ENCODE measurements around the gene COL8A2. TPM values are rescaled to one million over a fixed set of nuclear protein-coding genes. Genes with fewer than 3 reads are reported as not detected.

The COL8A2 gene
- total RNA-seq, 1 donor from 2014 or later: 2.7 TPM

DNA sequence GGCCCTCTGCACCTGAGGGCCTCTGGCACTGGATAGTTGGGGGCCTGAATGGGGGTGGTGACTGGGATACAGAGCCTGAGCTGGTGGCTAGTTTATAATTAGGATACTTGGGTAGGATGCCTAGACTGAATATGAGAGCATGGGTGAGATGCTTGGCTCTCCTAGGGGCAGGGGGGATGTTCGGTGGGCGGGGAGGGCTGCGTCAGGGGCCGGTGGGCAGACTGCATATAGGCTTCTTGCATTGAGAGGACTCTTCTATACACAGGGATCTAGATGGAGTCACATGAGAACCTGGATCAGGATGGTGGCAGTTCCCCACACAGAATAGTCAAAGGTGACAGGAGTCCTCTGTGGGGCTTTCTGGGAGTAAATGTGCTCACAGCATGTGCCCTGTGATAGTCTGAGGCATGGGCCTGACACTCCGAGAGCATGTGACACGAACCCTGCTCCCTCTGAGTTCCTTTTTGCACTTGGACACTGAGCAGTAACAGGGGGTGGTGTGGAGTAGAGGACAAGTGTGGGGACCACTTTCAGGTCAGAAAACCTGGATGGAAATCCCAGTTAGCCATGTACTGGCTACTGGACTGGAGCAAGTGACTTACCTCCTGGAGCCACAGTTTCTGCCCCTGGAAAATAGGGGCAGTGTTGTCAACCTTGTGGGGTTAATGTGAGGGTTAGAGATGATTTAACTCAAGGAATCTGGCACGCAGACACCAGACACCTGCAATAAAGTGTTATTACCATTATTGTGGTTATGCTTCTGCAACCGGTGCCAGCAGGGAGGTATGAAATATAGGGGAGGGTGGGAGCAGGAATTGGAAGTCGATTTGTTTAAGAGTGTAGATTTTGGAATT is 33.2 kb upstream of the COL8A2 start:
- DNase-seq (ENCODE audit: low read depth): no peak

DNA sequence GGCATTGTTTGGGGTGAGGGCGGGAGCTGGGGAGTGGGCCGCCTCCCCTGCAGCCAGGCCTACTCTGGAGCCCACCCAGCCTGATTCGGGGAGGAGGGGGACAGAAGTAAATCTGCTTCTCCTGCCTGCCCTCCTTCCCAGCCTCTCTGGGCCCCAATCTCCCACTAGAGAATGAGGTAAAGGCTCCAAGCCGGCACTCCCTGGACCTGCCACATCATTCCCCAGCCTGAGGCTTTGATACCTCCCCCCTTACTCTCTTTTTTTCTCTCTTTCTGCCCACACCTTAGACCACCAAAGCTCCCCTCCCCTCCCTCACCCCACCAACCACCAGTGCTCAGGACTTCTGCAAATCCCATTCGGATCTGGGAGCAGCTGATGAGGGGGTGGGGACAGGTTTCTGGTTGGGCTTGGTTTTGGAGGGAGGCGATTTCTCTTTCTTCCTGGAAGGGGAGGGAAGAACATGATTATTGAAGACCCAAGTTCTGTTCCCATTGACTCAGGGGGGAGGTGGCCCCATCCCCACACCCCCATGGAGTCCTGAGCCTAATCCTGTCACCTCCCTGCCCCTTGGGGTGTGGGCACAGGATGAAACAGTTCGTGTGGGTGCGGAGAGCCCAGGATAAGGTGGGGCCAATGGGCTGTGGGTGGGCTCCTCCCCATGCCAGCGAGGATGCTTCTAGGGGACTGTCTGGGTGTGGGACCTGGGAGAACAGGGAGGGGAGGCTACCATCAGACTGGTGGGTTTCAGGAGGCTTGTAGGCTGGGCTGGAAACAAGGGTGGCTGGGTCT is 32.3 kb upstream of the COL8A2 start:
- no peak for DNase-seq (ENCODE audit: low read depth)

DNA sequence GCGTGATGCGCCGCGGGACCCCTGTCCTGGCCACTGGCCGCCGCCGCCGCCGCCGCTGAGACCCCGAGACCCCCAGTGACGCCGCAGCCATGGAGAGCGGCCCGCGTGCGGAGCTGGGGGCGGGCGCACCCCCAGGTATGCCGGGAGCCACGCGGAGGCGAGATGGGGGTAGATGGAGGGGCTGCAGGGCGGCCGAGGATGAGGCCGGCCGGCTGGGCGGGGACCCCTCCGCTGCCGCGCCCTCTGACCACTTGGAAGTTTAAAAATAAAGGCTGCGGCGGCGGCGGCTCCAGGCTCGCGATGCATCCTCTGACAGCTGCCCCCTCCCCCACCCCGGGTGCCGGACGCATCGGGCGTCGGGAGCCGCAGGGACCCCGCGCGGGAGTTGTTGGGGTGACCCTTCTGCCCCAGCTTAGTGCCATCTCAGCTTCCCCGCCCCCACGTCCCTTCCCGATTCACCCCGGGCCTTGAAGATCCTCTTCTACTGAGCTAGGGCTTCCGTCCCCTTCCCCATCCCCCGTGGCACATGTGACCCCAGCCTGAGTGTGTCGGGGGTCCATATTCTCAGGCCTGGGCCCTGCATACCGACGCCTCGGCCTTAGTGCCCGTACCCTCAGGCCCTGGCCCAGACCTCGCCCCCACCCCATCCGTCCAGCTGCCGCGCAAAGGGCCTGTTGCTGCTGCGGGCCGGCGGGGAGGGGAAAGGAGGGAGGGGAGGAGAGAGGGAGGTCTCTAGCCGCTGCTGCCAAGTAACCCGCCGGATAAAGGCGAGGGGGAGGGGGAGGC is 31.5 kb upstream of the COL8A2 start:
- no peak for DNase-seq (ENCODE audit: low read depth)

DNA sequence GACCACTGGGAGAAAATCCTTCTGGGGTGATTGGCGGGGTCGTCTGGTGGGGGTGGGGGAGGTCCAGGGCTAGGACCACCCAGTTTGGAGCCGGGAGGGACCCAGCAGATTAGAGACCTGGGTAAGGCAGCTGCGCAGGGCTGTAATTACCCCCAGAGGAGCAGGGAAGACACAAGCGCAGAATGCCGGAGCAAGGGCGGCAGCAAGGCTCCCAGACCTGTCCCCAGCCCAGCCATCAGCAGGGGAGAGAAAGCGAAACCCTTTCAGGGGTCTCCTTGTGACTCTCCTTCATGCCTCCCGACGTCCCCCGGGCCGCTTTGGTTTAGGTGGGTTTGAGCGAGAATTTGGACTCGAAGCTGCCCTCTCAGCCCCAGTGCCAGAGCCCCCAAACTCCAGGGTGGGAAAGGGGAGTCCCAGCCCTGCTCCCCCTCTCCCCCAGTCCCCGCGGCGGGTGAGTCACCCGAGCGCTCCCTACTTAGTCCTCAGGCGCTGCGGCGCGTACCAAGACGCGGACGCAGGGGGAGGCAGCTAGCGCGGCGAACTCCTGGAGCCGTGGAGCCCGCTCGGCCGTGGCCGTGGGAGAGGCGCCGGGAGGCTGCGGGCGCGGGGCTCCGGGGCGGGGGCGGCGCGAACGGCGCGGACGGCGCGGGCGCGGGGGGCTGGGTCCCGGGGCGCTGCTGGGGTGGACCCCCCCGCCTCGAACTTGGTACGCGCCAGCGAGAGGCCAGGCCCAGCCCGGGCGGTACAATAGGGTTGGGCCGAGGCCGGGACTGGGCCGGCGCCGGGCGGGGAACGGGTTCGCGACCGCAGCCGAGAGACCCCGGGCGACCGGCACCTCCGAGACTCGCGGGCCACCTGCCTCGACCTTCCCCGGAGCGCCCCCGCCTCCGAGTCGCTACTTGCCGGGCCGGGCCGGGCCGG is 30.6 kb upstream of the COL8A2 start, which contains the start of gene MAP7D1:
MAP7D1 (plus strand) TSS at position 753 of the 921 bp plus-strand sequence. CDS start 258 bp downstream, outside the sequence.
- DNase-seq (ENCODE audit: low read depth): peak; percentile 50

DNA sequence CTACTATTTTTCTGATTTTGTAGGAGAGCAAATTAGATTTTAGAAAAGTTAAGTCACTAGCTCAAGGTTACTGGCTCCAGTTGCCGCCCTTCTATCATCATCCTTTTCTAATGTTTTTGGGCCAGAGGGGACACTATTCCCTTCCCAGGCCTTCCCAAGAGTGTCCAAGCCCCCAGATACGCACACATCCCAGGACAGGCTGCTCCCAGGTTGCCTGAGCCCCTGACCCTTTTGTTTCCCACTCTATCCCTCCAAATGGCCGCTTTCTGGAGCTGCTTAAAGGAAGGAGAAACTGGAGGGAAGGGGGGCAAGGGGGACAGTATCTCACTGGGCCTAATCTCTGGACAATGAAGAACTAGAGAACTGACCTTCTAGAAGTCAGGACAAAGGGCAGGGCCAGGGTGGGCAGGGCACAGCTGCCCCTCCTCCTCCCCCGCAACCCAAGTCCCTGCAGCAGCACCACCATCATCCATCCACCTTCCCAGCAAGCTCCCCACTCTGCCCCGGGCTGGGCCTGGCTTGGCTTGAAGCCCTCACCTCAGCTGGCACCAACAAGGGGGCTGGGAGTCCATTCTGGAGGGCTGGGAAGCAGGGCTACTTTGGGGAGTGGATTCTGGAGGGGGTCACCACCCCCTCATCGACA is 29.9 kb upstream of the COL8A2 start:
- DNase-seq (ENCODE audit: low read depth): no peak

DNA sequence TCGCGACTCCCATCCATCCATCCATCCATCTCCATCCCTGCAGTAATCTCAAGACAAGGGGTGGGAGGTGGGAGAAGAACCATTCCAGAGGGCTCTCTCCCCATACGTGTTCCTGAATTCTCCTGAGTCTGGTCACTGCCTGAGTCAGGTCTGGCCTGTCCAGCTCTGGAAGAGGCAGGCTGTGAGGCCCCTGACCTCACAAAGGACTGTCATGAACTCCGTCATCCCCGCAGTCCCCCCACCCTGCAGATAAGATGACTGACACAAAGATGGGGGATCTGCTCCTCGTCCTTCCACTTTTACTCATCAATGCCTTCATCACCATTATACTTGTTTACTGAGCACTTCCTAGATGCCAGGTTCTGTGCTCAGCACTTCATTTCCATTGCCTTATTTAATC is 29.3 kb upstream of the COL8A2 start:
- no peak for DNase-seq (ENCODE audit: low read depth)

DNA sequence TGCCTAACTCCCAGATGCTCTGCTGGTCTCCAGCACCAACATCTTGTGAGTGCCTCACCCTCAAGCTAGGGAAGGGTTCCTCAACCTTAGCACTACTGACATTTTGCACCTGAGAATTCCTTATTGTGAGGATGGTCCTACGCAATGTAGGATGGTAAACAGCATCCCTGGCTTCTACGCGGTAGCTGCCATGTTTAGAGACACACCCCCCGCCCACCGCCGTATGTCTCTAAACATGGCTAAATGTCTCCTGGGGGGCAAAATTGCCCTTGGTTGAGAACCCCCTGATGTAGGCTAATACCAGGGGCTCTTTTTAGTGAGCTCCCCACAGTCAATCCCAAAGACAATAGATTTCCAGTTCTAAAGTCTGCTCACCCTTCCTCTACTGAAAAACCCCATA is 28.5 kb upstream of the COL8A2 start:
- no peak for DNase-seq (ENCODE audit: low read depth)

GRCh38 chr1:36151845-36152203 is 26.8 kb upstream of the COL8A2 start:
- DNase-seq (ENCODE audit: low read depth): no peak

DNA sequence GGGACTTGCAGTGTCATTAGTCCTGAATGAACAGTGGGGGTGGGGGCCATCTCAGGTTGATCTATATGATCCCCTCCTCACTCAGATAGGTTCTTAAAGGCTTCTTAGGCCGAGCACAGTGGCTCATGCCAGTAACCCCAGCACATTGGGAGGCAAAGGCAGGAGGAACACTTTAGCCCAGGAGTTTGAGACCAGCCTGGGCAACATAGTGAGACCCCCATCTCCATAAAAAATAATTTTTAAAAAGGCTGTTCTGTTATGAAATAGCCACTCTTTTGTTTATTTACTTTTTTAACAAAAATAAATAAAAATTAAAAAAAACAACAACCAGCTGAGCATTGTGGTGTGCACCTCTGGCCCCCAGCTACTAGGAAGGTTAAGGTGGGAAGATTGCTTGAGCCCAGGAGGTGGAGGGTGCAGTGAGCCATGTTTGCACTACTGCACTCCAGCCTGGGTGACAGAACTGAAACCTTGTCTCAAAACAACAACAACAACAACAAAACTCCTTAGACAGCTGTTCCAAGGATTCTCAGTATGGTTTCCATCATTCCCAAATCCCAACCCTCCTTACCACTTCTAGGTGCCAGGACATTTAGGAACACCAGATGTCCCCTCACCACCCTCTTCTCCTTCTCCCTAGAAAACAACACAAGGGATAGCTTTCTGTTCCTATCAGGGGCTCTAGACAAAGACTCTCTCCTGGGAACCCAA is 26.3 kb upstream of the COL8A2 start:
- no peak for DNase-seq (ENCODE audit: low read depth)

- peak; percentile 94 for DNase-seq (ENCODE audit: low read depth)
Measured at GRCh38 chr1:36150296-36151133, 25.5 kb upstream of the COL8A2 start.

- no peak for DNase-seq (ENCODE audit: low read depth)
Measured at GRCh38 chr1:36149973-36150295, 24.9 kb upstream of the COL8A2 start.

DNA sequence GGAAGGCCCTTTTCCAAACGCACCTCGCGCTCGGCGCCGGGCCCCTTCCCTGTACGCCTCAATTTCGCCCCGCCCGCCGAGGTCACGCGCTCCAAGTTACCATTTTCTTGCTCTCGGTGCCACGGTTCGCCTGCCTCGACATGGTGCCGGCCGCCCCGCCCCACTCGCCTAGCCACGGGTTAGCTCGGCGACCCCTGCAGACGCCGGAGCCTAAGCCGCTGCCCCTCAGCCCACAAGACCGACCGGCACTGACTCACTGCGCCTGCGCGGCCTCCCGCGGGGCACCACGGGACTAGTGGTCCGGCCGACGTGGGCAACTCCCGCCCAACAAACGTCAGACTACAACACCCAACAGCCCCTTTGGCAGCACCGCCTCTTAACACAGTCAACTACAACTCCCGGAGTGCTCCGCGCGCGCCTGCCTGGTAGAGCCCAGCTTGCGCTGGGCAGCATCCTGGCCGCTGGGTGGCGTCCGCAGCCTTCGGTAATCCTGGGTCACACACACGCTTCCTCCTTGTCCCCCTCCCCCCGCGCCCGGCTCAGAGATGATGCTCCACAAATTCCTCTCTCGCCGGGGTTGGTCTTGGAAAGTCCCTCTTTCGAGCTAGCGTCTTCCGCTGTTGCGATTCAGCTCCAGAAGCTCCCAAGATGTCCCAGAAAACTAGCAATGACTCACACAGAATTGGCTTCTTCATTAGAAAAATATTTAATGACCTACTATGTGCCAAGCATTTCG is 24.4 kb upstream of the COL8A2 start, which contains the start of gene TRAPPC3:
TRAPPC3 (minus strand) TSS at position 250 of the 736 bp plus-strand sequence; CDS start at position 142, 108 bp downstream.
- peak; percentile 98 for DNase-seq (ENCODE audit: low read depth)

GRCh38 chr1:36148821-36149236 is 23.8 kb upstream of the COL8A2 start:
- DNase-seq (ENCODE audit: low read depth): no peak

- DNase-seq (ENCODE audit: low read depth): no peak
Measured at GRCh38 chr1:36144413-36144812, 19.4 kb upstream of the COL8A2 start.

DNA sequence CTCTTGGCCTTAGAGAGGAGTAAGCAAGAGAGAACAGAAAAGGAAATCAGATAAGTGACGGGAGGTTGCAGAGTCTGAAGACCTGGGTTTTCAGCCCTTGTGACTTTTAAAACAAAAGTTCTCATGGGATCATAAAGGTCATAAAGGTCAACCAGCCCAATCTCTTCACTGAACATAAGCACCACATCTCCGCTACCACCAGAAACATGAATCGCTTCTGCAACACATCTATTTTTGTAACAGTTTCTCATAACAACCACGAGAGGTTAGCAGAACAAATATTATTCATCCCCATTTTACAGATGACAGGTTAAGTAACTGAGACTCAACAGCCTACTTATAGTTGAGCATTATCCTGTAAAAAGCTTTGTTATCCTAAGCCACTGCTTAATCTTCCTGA is 18.4 kb upstream of the COL8A2 start:
- no peak for DNase-seq (ENCODE audit: low read depth)

GRCh38 chr1:36142121-36142520 is 17.1 kb upstream of the COL8A2 start:
- DNase-seq (ENCODE audit: low read depth): peak; percentile 65

- DNase-seq (ENCODE audit: low read depth): no peak
Measured at GRCh38 chr1:36139521-36139920, 14.5 kb upstream of the COL8A2 start.

GRCh38 chr1:36137776-36138175 is 12.8 kb upstream of the COL8A2 start:
- DNase-seq (ENCODE audit: low read depth): no peak
